Kidney (tissue), 14 donors: ENCODE results near the gene SAMM50. TPM values are rescaled to one million over a fixed set of nuclear protein-coding genes. Genes with fewer than 3 reads are reported as not detected.

Experiments used
- DNase-seq, 5 donors: peaks; one replicate each; pipeline ENCODE4 v3.0.0-alpha.2; 2013 to 2020
- FAIRE-seq: peaks from 2 replicates; lab custom pipeline; 2012; peaks lifted over from hg19 to GRCh38; lab: Jason Lieb, UNC
- H3K27ac ChIP-seq, 2 donors: one replicate each; pipeline ENCODE4 v1.7.0; 2013; ENCODE audit warnings: low read depth in 2 of 2, low read length in 2 of 2, inconsistent platforms in 1 of 2
- H3K27me3 ChIP-seq: one replicate; pipeline ENCODE4 v1.7.1; 2013; ENCODE audit warnings: low read length, inconsistent platforms; ENCODE audit not compliant: control insufficient read depth, insufficient read depth
- H3K36me3 ChIP-seq, 3 donors: one replicate each; pipeline versions ENCODE4 v1.7.0 to v1.7.1; 2013; ENCODE audit warnings: low read length in 3 of 3, control low read depth in 1 of 3, inconsistent platforms in 1 of 3; ENCODE audit not compliant: insufficient read depth in 3 of 3, control insufficient read depth in 2 of 3
- H3K4me1 ChIP-seq, 3 donors: one replicate each; pipeline versions ENCODE4 v1.7.0 to v1.7.1; 2013; ENCODE audit warnings: low read length in 3 of 3, inconsistent platforms in 1 of 3, low read depth in 1 of 3; ENCODE audit not compliant: control insufficient read depth in 2 of 3, insufficient read depth in 2 of 3
- H3K4me3 ChIP-seq, 3 donors: one replicate each; pipeline versions ENCODE4 v1.7.0 to v1.8.1; 2013; ENCODE audit warnings: low read length in 3 of 3, control low read depth in 1 of 3, inconsistent platforms in 1 of 3
- H3K9ac ChIP-seq, 3 donors: one replicate each; pipeline versions ENCODE4 v1.7.0 to v1.7.1; 2013; ENCODE audit warnings: low read length in 3 of 3, control low read depth in 1 of 3, inconsistent platforms in 1 of 3
- H3K9me3 ChIP-seq, 3 donors: one replicate each; pipeline versions ENCODE4 v1.7.0 to v1.7.1; 2013; ENCODE audit warnings: low read length in 3 of 3, control low read depth in 1 of 3, inconsistent platforms in 1 of 3; ENCODE audit not compliant: control insufficient read depth in 2 of 3, insufficient read depth in 1 of 3
- CTCF ChIP-seq: IDR thresholded peaks from 3 replicates; pipeline ENCODE4 v1.5.1; 2012; ENCODE audit warnings: mild to moderate bottlenecking, moderate library complexity, borderline replicate concordance; ENCODE audit not compliant: insufficient read depth; ENCODE audit errors: extremely low read depth
- intact Hi-C: fragments of 100-400 bp; cut with DNase I; formaldehyde crosslinking; loops from one replicate; pipeline ENCODE4 v1.11.1; 2022
- polyA plus RNA-seq: library from polyadenylated mRNA; stranded (reverse); fragments of 350-450 nt; fragmentation: Illumina TruSeq; extraction: RNeasy Lipid Tissue Mini Kit (QIAGEN cat#74804); gene quantifications from one replicate; pipeline ENCODE4 v1.2.3, GENCODE V29; 2014; ENCODE audit warnings: low read depth, low replicate concordance; ENCODE audit not compliant: insufficient read depth
- total RNA-seq: library from RNA; stranded (reverse); fragmentation: NEBNext Ultra II Directional; extraction: Animal tissue kit (Norgen Biotek cat#: 25700); gene quantifications from one replicate; pipeline ENCODE4 v1.2.1, GENCODE V29; 2021
- donor health status: control.
- donor health status: control.
- donor health status: control.
- donor health status: control.
- donor health status: control.
- donor health status: DM: yes; HTN: yes; CAD: no.
- donor health status: Normal renal cell carcinoma (clear cell type).

Gene SAMM50
- total and polyA plus RNA-seq, 2 donors from 2014 or later = 34.9 to 57.0 TPM

- DNase-seq = no peak
- Histone ChIP-seq H3K27me3 (no peaks in the 10 kb centered on the region), H3K4me1 (peaks cover 0 to 4% (median 0%) of the 10 kb centered on the region in 3 donors), H3K27ac (no peak overlapping the region), H3K9me3 (no peaks in the 10 kb centered on the region), H3K36me3 (no peaks in the 10 kb centered on the region), H3K4me3 (no peak overlapping the region), H3K9ac (no peak overlapping the region)
- no peak for TF ChIP-seq CTCF
- FAIRE-seq = no peak
- intact Hi-C loops = no loop called here
These were observed 64.6 kb downstream of the SAMM50 start for GRCh38 chr22:44019846-44020245.

GRCh38 chr22:44020981-44021380 is 65.7 kb downstream of the SAMM50 start:
- H3K9ac ChIP-seq = no peak overlapping the region

DNA sequence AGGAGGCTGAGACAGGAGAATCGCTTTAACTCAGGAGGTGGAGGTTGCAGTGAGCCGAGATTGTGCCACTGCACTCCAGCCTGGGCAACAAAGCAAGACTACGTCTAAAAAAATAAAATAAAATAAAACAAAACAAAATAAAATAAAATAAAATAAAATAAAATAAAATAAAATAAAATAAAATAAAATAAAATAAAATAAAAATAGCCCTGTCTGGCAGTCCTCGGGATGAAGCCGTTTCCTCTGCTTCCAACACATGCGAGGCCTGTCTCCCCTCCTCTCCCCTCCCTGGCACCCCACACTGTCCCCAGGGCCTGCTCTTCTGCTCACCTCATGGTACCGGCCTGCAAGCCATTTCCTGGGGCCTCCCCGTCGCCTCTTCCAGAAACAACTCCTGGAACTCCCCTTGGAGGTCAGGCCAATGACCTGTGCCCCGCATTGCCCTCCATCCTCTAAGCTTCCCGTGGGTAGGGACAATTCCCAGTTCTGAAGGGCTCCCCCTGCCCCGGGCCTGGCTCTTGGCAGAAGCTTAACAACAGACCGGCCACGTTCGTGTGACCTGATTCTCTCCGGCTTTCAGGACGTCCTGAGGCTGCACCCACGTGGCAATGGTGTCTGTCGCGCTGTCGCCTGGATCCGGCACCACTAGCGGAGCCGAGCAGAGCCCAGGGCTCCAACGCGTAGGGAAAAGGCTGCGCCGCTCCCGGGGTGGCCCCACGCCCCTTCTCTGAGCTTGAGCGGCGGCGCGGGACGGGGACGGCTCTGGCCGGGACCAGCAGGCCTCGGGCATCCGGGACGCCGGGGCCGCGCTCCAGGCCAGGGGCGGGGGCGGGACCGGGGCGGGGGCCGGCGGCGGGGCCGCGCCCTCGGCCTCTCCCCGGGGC is 68.4 kb downstream of the SAMM50 start:
- TF ChIP-seq CTCF = no peak
- Histone ChIP-seq H3K4me1 (peaks cover 0 to 10% (median 0%) of the 10 kb centered on the region in 3 donors), H3K4me3 (peak overlapping the region; percentile 24 to 63 (median 57)), H3K27ac (peak overlapping the region; percentile 67 to 72), H3K9ac (peak overlapping the region in 2 of 3 donors; percentile 37 to 60), H3K36me3 (no peaks in the 10 kb centered on the region), H3K27me3 (no peaks in the 10 kb centered on the region), H3K9me3 (no peaks in the 10 kb centered on the region)
- intact Hi-C loops = no loop called here
- peak; percentile 46 to 87 (median 66) for DNase-seq
- FAIRE-seq = no peak

More at GRCh38 chr22:44020981-44021380, 65.7 kb downstream of the SAMM50 start:
- intact Hi-C loops = no loop called here
- Histone ChIP-seq H3K36me3 (no peaks in the 10 kb centered on the region), H3K27ac (no peak overlapping the region), H3K4me3 (no peak overlapping the region), H3K27me3 (no peaks in the 10 kb centered on the region), H3K9me3 (no peaks in the 10 kb centered on the region), H3K4me1 (peaks cover 0 to 4% (median 0%) of the 10 kb centered on the region in 3 donors)
- no peak for TF ChIP-seq CTCF
- DNase-seq (no peak), FAIRE-seq (no peak)
